COR-L47 (cell line): ENCODE data around the gene AP1G2.

Source experiments
- DNase-seq: peaks from one replicate; lab custom pipeline; 2025; lab: John Stamatoyannopoulos, UW

Gene AP1G2

GRCh38 chr14:23558346-23559009 is 9.1 kb downstream of the AP1G2 start:
- no peak for DNase-seq

DNA sequence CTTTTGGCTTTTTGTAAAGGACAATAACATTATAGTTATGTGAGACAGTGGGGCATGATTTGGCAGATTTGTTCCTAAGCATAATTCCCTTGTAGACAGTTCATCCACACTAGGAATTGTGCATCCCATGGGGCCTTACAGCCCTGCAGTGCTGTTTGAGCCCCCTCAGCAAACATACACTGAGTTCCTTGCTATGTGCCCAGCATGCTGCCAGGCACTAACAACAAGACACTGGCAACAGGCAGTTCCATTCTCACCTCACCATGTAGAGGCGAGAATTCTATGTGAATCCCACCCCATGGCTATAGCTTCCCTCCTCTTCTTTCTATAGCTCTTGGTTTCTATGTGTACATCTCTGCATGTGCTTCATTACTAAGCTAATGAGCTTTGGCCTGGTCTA is 9.6 kb downstream of the AP1G2 start:
- no peak for DNase-seq

GRCh38 chr14:23557521-23557920 is 10.1 kb downstream of the AP1G2 start:
- no peak for DNase-seq

- no peak for DNase-seq
Measured at GRCh38 chr14:23556700-23557440, 10.7 kb downstream of the AP1G2 start.

DNA sequence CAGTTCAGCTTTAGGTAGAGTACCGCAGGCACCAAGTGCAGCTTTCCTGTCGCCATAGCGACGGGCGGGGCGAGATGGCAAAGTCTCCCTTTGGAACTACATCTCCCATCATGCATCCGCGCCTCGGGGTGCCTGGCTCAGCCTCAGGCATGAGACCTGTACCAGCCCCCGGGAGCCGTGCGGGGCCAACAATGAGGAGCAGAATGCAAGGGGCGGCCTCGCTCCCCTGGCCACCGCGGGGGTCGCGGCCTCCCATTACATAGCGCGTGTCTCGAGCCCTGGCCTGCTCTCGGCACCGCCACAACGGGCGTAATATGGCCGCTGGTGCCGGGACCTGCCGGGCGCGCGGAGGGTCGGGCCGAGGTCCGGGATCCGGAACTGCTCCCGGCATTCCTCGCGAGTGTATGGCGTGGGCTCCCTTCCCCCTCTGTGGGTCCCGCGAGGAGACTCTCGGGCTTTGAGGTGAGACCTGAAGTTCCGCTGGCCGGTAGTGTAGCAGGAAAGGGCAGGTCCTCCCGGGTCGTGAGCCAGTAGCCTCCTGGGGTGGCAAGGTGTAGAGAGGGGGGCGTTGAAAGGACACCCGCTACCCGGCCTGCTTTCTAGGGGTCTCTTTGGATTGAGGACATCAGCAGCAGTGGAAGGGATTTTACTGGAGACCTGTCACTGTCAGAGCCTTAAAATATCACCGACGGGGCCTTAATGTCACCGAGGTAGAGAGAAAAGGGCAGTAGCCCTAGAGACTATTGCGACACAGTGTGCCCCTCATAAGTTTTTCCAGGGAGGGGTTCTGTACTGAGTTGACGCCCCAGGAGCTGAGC is 11.5 kb downstream of the AP1G2 start, which contains the start of gene THTPA:
TSS of gene THTPA (plus strand) at position 390 of the 818 bp plus-strand sequence. CDS start 487 bp downstream, outside the sequence.
- DNase-seq: peak; percentile 89

GRCh38 chr14:23555533-23555881 is 12.1 kb downstream of the AP1G2 start:
- DNase-seq: no peak

- DNase-seq: peak; percentile 89
Measured at GRCh38 chr14:23551266-23552028, 16.1 kb downstream of the AP1G2 start, which contains the start of gene ZFHX2. TSS of gene ZFHX2 (minus strand) at chr14:23551765. CDS start at chr14:23535325, 16,440 bp downstream.

DNA sequence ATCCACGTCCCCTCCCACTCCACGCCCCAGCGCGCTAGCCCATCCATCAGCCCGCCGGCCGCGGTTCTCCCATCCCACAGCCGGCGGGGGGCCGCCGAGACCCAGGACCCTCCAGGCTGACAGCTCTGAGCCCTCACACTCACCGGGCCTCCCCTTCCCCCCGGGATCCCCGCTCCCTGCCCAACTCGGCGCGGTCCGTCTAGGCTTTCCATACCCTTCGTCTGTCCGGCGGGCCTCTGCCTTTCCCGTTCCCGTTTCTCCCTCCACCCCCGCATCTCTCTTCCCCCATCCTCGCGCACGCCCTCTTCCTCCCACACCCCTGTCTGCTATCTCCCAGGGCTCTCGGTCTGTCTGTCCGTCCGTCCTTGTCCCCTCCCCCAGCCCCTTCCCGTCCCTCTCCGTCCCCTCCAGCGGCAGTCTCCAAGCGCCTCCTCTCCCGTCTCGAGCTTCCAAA is 16.8 kb downstream of the AP1G2 start:
- DNase-seq: no peak

DNA sequence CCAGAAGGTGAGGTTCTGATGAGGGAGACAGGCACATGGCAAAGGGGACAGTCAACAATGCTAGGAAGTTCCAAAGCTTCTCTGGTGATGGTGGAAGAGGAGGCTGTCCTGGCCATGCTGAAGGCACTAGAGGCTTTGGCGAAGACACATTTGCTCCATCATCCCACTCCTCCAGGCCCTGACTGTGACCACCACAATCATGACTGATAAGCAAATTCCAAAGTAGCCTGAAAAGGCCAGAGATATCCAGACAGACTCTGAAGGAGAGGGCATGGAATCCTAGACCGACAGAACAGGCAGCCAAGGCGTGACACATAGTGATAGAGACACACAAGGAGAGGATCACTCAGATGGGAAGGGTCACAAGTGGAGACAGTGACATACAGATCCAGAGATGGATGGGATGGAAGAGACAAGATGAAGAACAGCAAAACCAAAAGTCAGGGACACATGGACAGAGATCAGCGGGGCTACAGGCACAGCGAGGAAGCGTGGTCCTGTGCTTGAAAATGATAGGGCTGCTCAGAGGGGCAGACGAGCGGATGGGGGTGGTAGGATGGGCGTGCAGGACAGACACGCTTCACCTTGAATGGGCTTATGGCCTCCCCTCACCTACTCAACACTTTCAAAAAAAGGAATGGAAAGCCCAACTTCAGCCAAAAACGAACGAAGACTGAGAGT is 17.3 kb downstream of the AP1G2 start:
- no peak for DNase-seq

- DNase-seq: no peak
Measured at GRCh38 chr14:23548351-23549318, 19.0 kb downstream of the AP1G2 start.

DNA sequence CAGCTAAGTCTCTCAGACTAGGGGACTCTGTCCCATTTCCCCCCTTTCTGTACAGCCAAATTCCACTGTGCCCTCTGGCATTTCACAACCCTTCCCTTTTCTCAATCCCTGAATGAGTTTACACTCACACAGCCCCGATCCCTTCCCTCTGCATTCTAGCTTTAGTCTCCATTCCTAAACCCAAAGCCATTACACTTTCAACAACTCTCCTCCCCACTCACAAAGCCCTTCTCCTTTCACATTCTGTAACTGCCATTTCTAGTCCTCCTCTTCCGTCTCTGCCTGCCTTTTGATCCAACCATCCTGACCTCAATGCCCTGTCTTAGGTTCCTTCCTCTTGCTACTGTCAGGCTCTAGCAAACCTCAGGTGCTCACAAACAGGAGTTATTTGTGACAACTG is 19.7 kb downstream of the AP1G2 start:
- DNase-seq: no peak

DNA sequence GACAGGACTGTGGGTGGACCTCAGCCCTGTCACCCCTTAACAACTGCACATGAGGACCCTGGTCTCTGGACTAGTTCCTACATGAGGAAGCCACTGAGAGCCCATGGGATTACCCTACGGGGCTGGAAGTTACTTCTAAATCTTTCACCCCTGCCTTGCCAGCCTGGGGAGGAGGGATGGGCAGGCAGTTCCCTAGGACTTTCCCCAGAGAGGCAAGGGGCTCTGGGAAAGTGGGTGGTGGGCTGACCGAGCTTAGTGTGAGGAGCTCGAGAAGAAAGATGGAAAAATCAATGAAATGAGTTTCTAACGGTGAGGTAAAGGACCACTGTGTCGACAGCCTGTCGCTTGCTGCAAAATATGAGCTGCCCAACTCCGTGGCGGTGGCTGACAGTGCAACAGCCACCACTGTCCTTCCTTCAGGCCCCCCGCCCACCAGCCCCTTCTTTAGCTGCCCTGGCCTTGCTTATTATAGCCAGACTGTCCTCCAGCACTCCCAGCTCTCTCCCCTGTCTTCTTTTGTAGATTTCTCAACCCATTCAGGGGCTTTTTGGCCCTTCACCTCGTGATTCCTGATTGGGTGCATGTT is 21.0 kb downstream of the AP1G2 start:
- DNase-seq: no peak

DNA sequence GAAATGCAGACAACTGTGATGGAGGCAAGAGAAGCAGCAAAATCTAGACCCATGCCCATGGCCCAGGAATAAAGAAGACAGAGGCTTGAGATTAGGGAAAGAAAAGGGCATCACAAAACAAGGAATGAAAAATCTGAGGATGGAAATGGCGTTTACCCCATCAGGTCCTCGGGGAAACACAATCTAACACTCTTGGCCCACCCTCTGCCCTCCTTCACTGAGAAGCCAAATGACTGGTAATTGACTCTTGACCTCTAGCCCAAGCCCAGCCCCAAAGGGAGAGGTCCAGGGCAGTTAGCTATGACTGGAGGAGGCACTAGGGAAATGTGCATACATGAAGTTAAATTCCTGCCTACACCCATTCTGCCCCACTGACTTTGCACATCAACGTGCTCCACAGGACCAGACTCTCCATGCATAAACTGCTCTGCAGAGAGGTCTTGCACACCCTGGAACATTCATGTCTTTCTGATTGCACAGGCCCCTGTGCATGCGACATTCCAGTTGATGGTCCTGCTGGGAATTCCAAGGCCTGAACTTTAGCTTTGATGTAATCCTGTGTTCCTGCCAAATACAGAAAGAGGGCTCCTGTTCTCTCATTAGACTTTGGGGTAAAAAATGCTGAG is 21.7 kb downstream of the AP1G2 start:
- DNase-seq: no peak

- peak; percentile 98 for DNase-seq
Measured at GRCh38 chr14:23544511-23545447, 22.8 kb downstream of the AP1G2 start.

DNA sequence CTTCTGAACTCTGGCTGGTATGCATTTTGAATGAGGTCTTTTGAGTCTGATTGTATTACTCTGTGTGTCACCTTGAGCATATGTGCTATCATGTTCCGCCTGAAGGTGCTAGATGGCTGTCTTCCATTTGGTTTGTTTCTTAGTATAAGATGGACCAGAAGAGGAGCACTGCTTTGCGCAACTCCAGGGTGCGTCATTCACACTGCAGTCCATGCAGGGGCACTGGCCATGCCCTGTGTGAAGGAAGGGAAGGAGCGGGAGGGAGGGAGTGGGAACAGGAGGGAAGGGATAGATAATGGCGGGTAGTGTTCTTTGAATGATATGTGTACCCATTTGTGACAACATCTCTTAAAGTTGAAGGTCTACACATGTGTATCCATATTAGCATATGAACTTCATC is 24.2 kb downstream of the AP1G2 start:
- no peak for DNase-seq

DNA sequence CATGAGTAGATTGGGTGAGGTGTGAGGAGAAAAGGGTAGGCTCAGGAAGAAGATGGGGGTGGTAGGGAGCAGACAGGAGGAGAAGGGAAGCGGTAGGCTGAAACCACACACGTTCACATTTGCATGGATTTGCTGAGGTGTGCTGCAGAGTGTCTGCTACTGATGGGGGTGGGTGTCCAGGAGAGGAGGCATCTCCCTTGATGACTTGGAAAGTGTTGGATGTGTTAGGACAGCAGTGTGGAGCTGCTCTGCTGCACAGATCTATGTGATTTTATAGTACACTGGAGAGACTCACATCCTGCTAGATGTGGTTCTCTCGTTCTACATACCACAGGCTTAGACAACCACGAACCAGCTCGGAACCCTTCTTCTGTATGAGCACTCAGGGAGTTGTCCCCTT is 25.3 kb downstream of the AP1G2 start:
- no peak for DNase-seq

DNA sequence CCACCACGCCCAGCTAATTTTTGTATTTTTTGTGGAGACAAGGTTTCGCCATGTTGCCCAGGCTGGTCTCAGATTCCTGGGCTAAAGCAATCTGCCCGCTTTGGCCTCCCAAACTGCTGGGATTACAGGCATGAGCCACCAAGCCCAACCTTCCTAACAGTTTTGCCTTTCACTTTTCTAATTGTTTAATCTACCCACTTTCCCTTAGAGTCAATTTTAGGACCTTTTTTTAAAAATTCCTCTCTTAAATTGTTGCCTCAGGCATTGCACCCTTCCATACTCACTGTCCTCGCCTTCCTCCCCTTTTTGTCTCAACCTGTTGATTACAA is 27.5 kb downstream of the AP1G2 start:
- DNase-seq: no peak
